ENCODE results near the gene HSF2BP. TPM values are rescaled to one million over a fixed set of nuclear protein-coding genes. Genes with fewer than 3 reads are reported as not detected.

Gene HSF2BP
- polyA plus RNA-seq, 1 donor (not counting 4 experiments of a cell fraction or from before 2014, with no cell fraction given): 6.1 TPM

- H3K27me3 ChIP-seq (ENCODE audit: control insufficient read depth, extremely low read depth, insufficient read depth, low read length): no peaks in the 10 kb centered on the region
- H3K9ac ChIP-seq (ENCODE audit: control insufficient read depth, extremely low read depth, insufficient read depth, low read length): peak overlapping the region; percentile 37
- no peaks in the 10 kb centered on the region for H4K20me1 ChIP-seq (ENCODE audit: control insufficient read depth, extremely low read depth, insufficient read depth, low read length)
- peak overlapping the region; percentile 33 for H2AFZ ChIP-seq (ENCODE audit: control insufficient read depth, low read length)
- FAIRE-seq (no peak), DNase-seq (ENCODE audit: low read depth, low spot score) (no peak)
- H3K9me3 ChIP-seq (ENCODE audit: control insufficient read depth, low read depth, low read length): no peaks in the 10 kb centered on the region
- peak overlapping the region in 1 of 3 experiments; percentile 2 for H3K4me3 ChIP-seq (ENCODE audit: control insufficient read depth in 2 of 3, extremely low read depth in 1 of 3, insufficient read depth in 2 of 3, low read depth in 1 of 3, low read length in 3 of 3)
- no peak for TF ChIP-seq EZH2 (IDR thresholded peaks at IDR 0.05; ENCODE audit: low read length)
- TF ChIP-seq, protein P1, sequence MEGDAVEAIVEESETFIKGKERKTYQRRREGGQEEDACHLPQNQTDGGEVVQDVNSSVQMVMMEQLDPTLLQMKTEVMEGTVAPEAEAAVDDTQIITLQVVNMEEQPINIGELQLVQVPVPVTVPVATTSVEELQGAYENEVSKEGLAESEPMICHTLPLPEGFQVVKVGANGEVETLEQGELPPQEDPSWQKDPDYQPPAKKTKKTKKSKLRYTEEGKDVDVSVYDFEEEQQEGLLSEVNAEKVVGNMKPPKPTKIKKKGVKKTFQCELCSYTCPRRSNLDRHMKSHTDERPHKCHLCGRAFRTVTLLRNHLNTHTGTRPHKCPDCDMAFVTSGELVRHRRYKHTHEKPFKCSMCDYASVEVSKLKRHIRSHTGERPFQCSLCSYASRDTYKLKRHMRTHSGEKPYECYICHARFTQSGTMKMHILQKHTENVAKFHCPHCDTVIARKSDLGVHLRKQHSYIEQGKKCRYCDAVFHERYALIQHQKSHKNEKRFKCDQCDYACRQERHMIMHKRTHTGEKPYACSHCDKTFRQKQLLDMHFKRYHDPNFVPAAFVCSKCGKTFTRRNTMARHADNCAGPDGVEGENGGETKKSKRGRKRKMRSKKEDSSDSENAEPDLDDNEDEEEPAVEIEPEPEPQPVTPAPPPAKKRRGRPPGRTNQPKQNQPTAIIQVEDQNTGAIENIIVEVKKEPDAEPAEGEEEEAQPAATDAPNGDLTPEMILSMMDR (optimal IDR thresholded peaks at IDR 0.05 in 1 of 3, IDR thresholded peaks at IDR 0.05 in 1 of 3, conservative IDR thresholded peaks at IDR 0.05 in 1 of 3; ENCODE audit: extremely low read depth in 1 of 3, insufficient read depth in 2 of 3, low read length in 3 of 3): no peak
- no peaks in the 10 kb centered on the region for H3K36me3 ChIP-seq (ENCODE audit: control insufficient read depth in 2 of 2, extremely low read depth in 1 of 2, insufficient read depth in 2 of 2, low read length in 2 of 2)
- H3K9me1 ChIP-seq (ENCODE audit: control insufficient read depth, extremely low read depth, insufficient read depth, low read length): no peaks in the 10 kb centered on the region
- H3K4me1 ChIP-seq (ENCODE audit: control insufficient read depth, extremely low read depth, insufficient read depth, low read length): peaks cover 7% of the 10 kb centered on the region
- H3K4me2 ChIP-seq (ENCODE audit: control insufficient read depth, extremely low read depth, insufficient read depth, low read depth, low read length): peak overlapping the region; percentile 39
- dilution Hi-C loops (cut with MboI; ENCODE audit: extremely low pct_ligation_motif_present, low sequenced_read_pairs): no loop called here
- no peak overlapping the region for H3K27ac ChIP-seq (ENCODE audit: control insufficient read depth, insufficient read depth, low read length)
- H3K79me2 ChIP-seq (ENCODE audit: control insufficient read depth, insufficient read depth, low read length): no peaks in the 10 kb centered on the region
Measured at GRCh38 chr21:43702785-43703034, 43.4 kb upstream of the HSF2BP start.

GRCh38 chr21:43701936-43702784 is 42.9 kb upstream of the HSF2BP start:
- Histone ChIP-seq H3K27ac (ENCODE audit: control insufficient read depth, insufficient read depth, low read length) (no peak overlapping the region), H3K4me2 (ENCODE audit: control insufficient read depth, extremely low read depth, insufficient read depth, low read depth, low read length) (peak overlapping the region; percentile 39), H4K20me1 (ENCODE audit: control insufficient read depth, extremely low read depth, insufficient read depth, low read length) (no peaks in the 10 kb centered on the region), H3K9ac (ENCODE audit: control insufficient read depth, extremely low read depth, insufficient read depth, low read length) (no peak overlapping the region), H3K27me3 (ENCODE audit: control insufficient read depth, extremely low read depth, insufficient read depth, low read length) (no peaks in the 10 kb centered on the region), H3K79me2 (ENCODE audit: control insufficient read depth, insufficient read depth, low read length) (no peaks in the 10 kb centered on the region), H3K9me3 (ENCODE audit: control insufficient read depth, low read depth, low read length) (no peaks in the 10 kb centered on the region), H3K9me1 (ENCODE audit: control insufficient read depth, extremely low read depth, insufficient read depth, low read length) (no peaks in the 10 kb centered on the region), H3K36me3 (ENCODE audit: control insufficient read depth in 2 of 2, extremely low read depth in 1 of 2, insufficient read depth in 2 of 2, low read length in 2 of 2) (no peaks in the 10 kb centered on the region), H2AFZ (ENCODE audit: control insufficient read depth, low read length) (peak overlapping the region; percentile 33), H3K4me3 (ENCODE audit: control insufficient read depth in 2 of 3, extremely low read depth in 1 of 3, insufficient read depth in 2 of 3, low read depth in 1 of 3, low read length in 3 of 3) (no peak overlapping the region), H3K4me1 (ENCODE audit: control insufficient read depth, extremely low read depth, insufficient read depth, low read length) (peaks cover 7% of the 10 kb centered on the region)
- TF ChIP-seq EZH2 (IDR thresholded peaks at IDR 0.05; ENCODE audit: low read length): no peak
- TF ChIP-seq, protein P1 (optimal IDR thresholded peaks at IDR 0.05 in 1 of 3, IDR thresholded peaks at IDR 0.05 in 1 of 3, conservative IDR thresholded peaks at IDR 0.05 in 1 of 3; ENCODE audit: extremely low read depth in 1 of 3, insufficient read depth in 2 of 3, low read length in 3 of 3): no peak
- FAIRE-seq: no peak
- dilution Hi-C loops (cut with MboI; ENCODE audit: extremely low pct_ligation_motif_present, low sequenced_read_pairs): no loop called here
- DNase-seq (ENCODE audit: low read depth, low spot score): no peak
